Psoas muscle (tissue), 8 donors: ENCODE measurements around the gene OSCP1. TPM values are rescaled to one million over a fixed set of nuclear protein-coding genes. Genes with fewer than 3 reads are reported as not detected.

Source experiments
- ATAC-seq, 4 donors: fragments of 200-7000 bp; cut with Tn5 transposase; one replicate each; pipeline ENCODE4 v1.9.1; 2020; ENCODE audit warnings: moderate library complexity in 3 of 4, mild to moderate bottlenecking in 2 of 4
- DNase-seq, 2 donors: peaks; one replicate each; pipeline ENCODE4 v3.0.0-alpha.2; 2020
- H3K27ac ChIP-seq: fragments of 200-600 bp; one replicate; pipeline ENCODE4 v1.8.0; 2022
- H3K27me3 ChIP-seq, 3 donors: fragments of 200-600 bp in 1 of 3; one replicate each; pipeline versions ENCODE4 v1.6.1 to v1.8.0; 2013 to 2022; ENCODE audit warnings: low read length in 2 of 3, mild to moderate bottlenecking in 2 of 3, moderate library complexity in 1 of 3; ENCODE audit not compliant: insufficient read depth in 3 of 3
- H3K36me3 ChIP-seq, 2 donors: fragments of 200-600 bp in 1 of 2; one replicate each; pipeline versions ENCODE4 v1.6.1 to v1.8.0; 2013 to 2022; ENCODE audit warnings: low read depth in 1 of 2, mild to moderate bottlenecking in 1 of 2, moderate library complexity in 1 of 2; ENCODE audit not compliant: insufficient read depth in 1 of 2
- H3K4me1 ChIP-seq: fragments of 200-600 bp; one replicate; pipeline ENCODE4 v1.8.0; 2022
- H3K4me3 ChIP-seq: fragments of 200-600 bp; one replicate; pipeline ENCODE4 v1.8.0; 2022; ENCODE audit warnings: mild to moderate bottlenecking
- H3K9me3 ChIP-seq: fragments of 200-600 bp; one replicate; pipeline ENCODE4 v1.8.0; 2022
- CTCF ChIP-seq: fragments of 200-600 bp; IDR thresholded peaks from one replicate; pipeline ENCODE4 v1.8.0; 2022; ENCODE audit warnings: antibody characterized with exemption
- WGBS, 3 donors: extraction: QIAGEN DNeasy Blood & Tissue Kit; methylation state at CpG; one replicate each; pipeline versions ENCODE4 v1.1.6 to v1.1.7; 2013; 5-methylcytosine and 5-hydroxymethylcytosine counted together
- intact Hi-C, 2 donors: fragments of 100-400 bp; cut with DNase I; formaldehyde crosslinking; loops; one replicate each; pipeline versions ENCODE4 v1.11.0 to v1.14.2; 2022
- polyA plus RNA-seq, 3 donors: library from polyadenylated mRNA; stranded (reverse); fragments of 200-250 nt; gene quantifications; one replicate each; pipeline ENCODE4 v1.2.3, GENCODE V29; 2013
- total RNA-seq, 4 donors: library from RNA; stranded (reverse); fragmentation: NEBNext Ultra II Directional in 2 of 4; extraction: Animal tissue kit (Norgen Biotek cat#: 25700) in 2 of 4; gene quantifications; one replicate each; pipeline versions ENCODE4 v1.2.1 to v1.2.4, GENCODE V29; 2021 to 2023
- donor health status: healthy with polysubstance abuse.
- donor health status: DM: no; HTN: no; CAD: no; lungs with moderate emphysema.
- donor health status: Bipolar disorder and iron deficiency.
- donor health status: healthy.
- donor health status: DM: yes; HTN: yes; CAD: no.
- donor health status: DM: no; HTN: no; CAD: no.
- donor health status: DM: no; HTN: no; CAD: no.
- donor health status: DM: yes; HTN: yes; CAD: no.

OSCP1 gene
- total and polyA plus RNA-seq, 7 donors: 2.5 to 5.5 (median 4.2) TPM

- H3K27ac ChIP-seq: no peak overlapping the region
- intact Hi-C loops: no loop called here
- no peak for TF ChIP-seq CTCF
- DNase-seq (no peak), ATAC-seq (no peak)
- H3K9me3 ChIP-seq: no peaks in the 10 kb centered on the region
- no peak overlapping the region for H3K4me3 ChIP-seq
- WGBS, 3 donors: 82 to 88% (median 85%) methylated on average over 2 of the region's 2 CpGs
- no peaks in the 10 kb centered on the region for H3K4me1 ChIP-seq
- no peaks in the 10 kb centered on the region for H3K36me3 ChIP-seq
- H3K27me3 ChIP-seq: no peaks in the 10 kb centered on the region
These were observed 18.9 kb upstream of the OSCP1 start for GRCh38 chr1:36469163-36469562.

- Histone ChIP-seq H3K27ac (no peak overlapping the region), H3K27me3 (no peaks in the 10 kb centered on the region), H3K36me3 (no peaks in the 10 kb centered on the region), H3K9me3 (no peaks in the 10 kb centered on the region), H3K4me3 (no peak overlapping the region), H3K4me1 (peaks cover 7% of the 10 kb centered on the region)
- intact Hi-C loops: no loop called here
- WGBS, 3 donors: 85 to 87% (median 85%) methylated on average over 10 of the region's 10 CpGs
- TF ChIP-seq CTCF: no peak
- DNase-seq: no peak
- ATAC-seq: no peak
These were observed 17.6 kb upstream of the OSCP1 start for GRCh38 chr1:36467700-36468455.

DNA sequence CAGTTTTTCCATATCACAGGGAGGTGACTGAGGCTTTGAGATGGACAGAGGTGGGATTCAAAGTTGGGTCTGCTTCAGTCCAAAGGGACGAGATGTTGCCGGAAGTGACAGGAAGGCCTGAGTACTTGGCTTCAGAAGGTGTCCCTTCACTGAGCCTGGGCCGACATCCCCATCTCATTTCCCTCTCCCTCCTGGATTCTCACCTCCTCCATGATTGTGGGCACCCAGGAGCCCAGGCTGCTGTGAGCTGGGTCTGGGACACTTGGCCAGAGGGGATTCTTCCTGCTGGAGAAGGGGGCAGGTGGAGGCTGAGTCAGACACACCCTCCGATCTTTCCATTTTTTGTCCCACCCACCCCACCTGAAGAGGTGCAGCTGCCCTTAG is 16.8 kb upstream of the OSCP1 start:
- WGBS, 3 donors: 88 to 92% (median 89%) methylated on average over 4 of the region's 4 CpGs
- ATAC-seq (no peak), DNase-seq (no peak)
- peaks cover 9% of the 10 kb centered on the region for H3K4me1 ChIP-seq
- peaks cover 5% of the 10 kb centered on the region in 2 donors for H3K36me3 ChIP-seq
- no peaks in the 10 kb centered on the region for H3K27me3 ChIP-seq
- intact Hi-C loops: no loop called here
- TF ChIP-seq CTCF: no peak
- H3K4me3 ChIP-seq: no peak overlapping the region
- no peak overlapping the region for H3K27ac ChIP-seq
- H3K9me3 ChIP-seq: no peaks in the 10 kb centered on the region

DNA sequence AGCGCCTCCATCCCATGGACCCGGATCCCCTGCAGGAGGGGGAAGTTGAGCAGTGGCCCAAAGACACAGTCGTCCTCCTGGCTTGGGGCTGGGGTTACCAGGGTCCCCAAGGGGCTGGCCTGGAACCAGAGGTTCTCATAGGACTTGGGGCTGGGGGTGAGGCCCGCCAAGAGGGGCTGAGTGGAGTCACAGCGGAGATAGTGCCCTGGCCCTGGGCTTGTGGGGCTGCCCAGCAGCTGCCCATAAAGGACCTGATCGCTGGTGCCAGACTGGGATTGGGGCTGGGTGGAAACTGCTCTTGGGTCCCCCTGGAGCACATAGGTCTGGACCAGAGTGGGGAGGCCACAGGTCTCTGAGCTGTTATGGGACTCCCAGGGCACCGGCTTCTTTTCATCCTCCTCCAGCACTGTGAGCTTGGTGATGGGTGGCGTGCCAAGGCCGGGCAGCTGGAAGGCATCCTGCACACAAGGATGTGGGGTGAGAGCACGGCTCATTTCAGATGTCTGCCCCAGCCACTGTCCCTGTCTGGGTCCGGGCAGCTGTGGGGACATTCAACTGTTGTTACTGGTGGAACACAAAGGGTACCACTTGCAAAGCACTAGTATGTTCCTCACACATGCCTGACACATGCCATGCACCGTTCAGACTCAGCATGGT is 16.2 kb upstream of the OSCP1 start:
- intact Hi-C loops: no loop called here
- no peak for TF ChIP-seq CTCF
- peaks cover 9% of the 10 kb centered on the region for H3K4me1 ChIP-seq
- no peaks in the 10 kb centered on the region for H3K9me3 ChIP-seq
- H3K27ac ChIP-seq: no peak overlapping the region
- H3K4me3 ChIP-seq: no peak overlapping the region
- H3K36me3 ChIP-seq: peaks cover 5 to 10% of the 10 kb centered on the region in 2 donors
- H3K27me3 ChIP-seq: no peaks in the 10 kb centered on the region
- no peak for ATAC-seq
- 78 to 83% (median 81%) methylated on average over 12 of the region's 12 CpGs for WGBS, 3 donors
- no peak for DNase-seq
